HG03571 (cell line): Measurements from ENCODE around the gene SCGB2A2.

Source experiments
- ATAC-seq: cut with Tn5 transposase; IDR thresholded peaks from one replicate; pipeline ENCODE4 v1.9.1; 2021; ENCODE audit not compliant: unreplicated experiment

SCGB2A2 gene

GRCh38 chr11:62298975-62299374 is 29.0 kb downstream of the SCGB2A2 start, which contains the start of gene SCGB1D4:
Gene SCGB1D4, minus strand, starts transcription at chr11:62299075. Its CDS starts 65 bp downstream, at chr11:62299010.
- ATAC-seq, result no peak

GRCh38 chr11:62306227-62306626 is 36.3 kb downstream of the SCGB2A2 start:
- ATAC-seq, result no peak

GRCh38 chr11:62307950-62308349 is 38.0 kb downstream of the SCGB2A2 start:
- ATAC-seq, result no peak

- no peak for ATAC-seq
Observed at GRCh38 chr11:62309991-62310390, 40.0 kb downstream of the SCGB2A2 start.

- ATAC-seq, result no peak
Observed at GRCh38 chr11:62315431-62315830, 45.5 kb downstream of the SCGB2A2 start.

GRCh38 chr11:62322524-62322923 is 52.6 kb downstream of the SCGB2A2 start:
- ATAC-seq, result no peak
